Esophagus mucosa (tissue), 1 donor: ENCODE data around the gene INPP5B. TPM values are rescaled to one million over a fixed set of nuclear protein-coding genes. Genes with fewer than 3 reads are reported as not detected.
"Not testable (repeated sequence)": the region's sequence is repeated elsewhere in the genome, so short reads cannot be mapped to it uniquely, and the experiment has no call there.

ENCODE experiments used
- ATAC-seq: fragments of 200-7000 bp; cut with Tn5 transposase; one replicate; pipeline ENCODE4 v1.9.1; 2020
- total RNA-seq: library from RNA; stranded (reverse); gene quantifications from one replicate; pipeline ENCODE4 v1.2.4, GENCODE V29; 2023
- donor health status: DM: yes; HTN: yes; CAD: no.

The INPP5B gene
- total RNA-seq, 1 donor from 2014 or later = 8.6 TPM

- ATAC-seq = not testable (repeated sequence)
Observed at GRCh38 chr1:37910886-37911285, 36.0 kb downstream of the INPP5B start.

GRCh38 chr1:37908531-37908930 lies 38.3 kb downstream of the INPP5B start:
- not testable (repeated sequence) for ATAC-seq

GRCh38 chr1:37907416-37908125 lies 39.3 kb downstream of the INPP5B start:
- not testable (repeated sequence) for ATAC-seq

- not testable (repeated sequence) for ATAC-seq
Observed at GRCh38 chr1:37906591-37906990, 40.3 kb downstream of the INPP5B start.

- ATAC-seq = no peak
Observed at GRCh38 chr1:37905727-37906126, 41.1 kb downstream of the INPP5B start.

GRCh38 chr1:37903921-37904320 lies 42.9 kb downstream of the INPP5B start:
- ATAC-seq = not testable (repeated sequence)

GRCh38 chr1:37902983-37903382 lies 43.9 kb downstream of the INPP5B start:
- ATAC-seq = no peak

- ATAC-seq = no peak
Observed at GRCh38 chr1:37901893-37902225, 45.0 kb downstream of the INPP5B start.

- no peak for ATAC-seq
Observed at GRCh38 chr1:37901191-37901892, 45.5 kb downstream of the INPP5B start.

GRCh38 chr1:37897563-37897962 lies 49.3 kb downstream of the INPP5B start:
- not testable (repeated sequence) for ATAC-seq

GRCh38 chr1:37893673-37894072 lies 53.2 kb downstream of the INPP5B start:
- no peak for ATAC-seq

GRCh38 chr1:37892151-37893047 lies 54.5 kb downstream of the INPP5B start:
- ATAC-seq = no peak

GRCh38 chr1:37890378-37891014 lies 56.4 kb downstream of the INPP5B start:
- peak; percentile 48 for ATAC-seq

GRCh38 chr1:37888022-37888700 lies 58.7 kb downstream of the INPP5B start:
- no peak for ATAC-seq

- no peak for ATAC-seq
Observed at GRCh38 chr1:37884145-37884544, 62.7 kb downstream of the INPP5B start.

GRCh38 chr1:37883671-37884070 lies 63.2 kb downstream of the INPP5B start:
- ATAC-seq = no peak

- ATAC-seq = no peak
Observed at GRCh38 chr1:37879865-37880264, 67.0 kb downstream of the INPP5B start.

GRCh38 chr1:37878071-37878470 lies 68.8 kb downstream of the INPP5B start:
- no peak for ATAC-seq

GRCh38 chr1:37875833-37876232 lies 71.0 kb downstream of the INPP5B start:
- peak; percentile 51 for ATAC-seq

- ATAC-seq = peak; percentile 67
Observed at GRCh38 chr1:37872692-37873091, 74.2 kb downstream of the INPP5B start.

- no peak for ATAC-seq
Observed at GRCh38 chr1:37868466-37868865, 78.4 kb downstream of the INPP5B start.

GRCh38 chr1:37867784-37868183 lies 79.1 kb downstream of the INPP5B start:
- no peak for ATAC-seq
